Smooth muscle cell of the brain vasculature (primary cell): ENCODE measurements around the gene C10orf62.
"Not testable (repeated sequence)": the region's sequence is repeated elsewhere in the genome, so short reads cannot be mapped to it uniquely, and the experiment has no call there.

Source experiments
- DNase-seq: peaks from one replicate; pipeline ENCODE4 v3.0.0-alpha.2; 2012; ENCODE audit warnings: low read depth, low spot score

Gene C10orf62

GRCh38 chr10:97589479-97589878 lies at the start of gene C10orf62:
C10orf62 (plus strand) TSS chr10:97589721; CDS start chr10:97589898, 177 bp downstream.
- DNase-seq = no peak

GRCh38 chr10:97540669-97541500 lies 48.6 kb upstream of the C10orf62 start:
- no peak for DNase-seq

GRCh38 chr10:97542169-97543024 lies 47.1 kb upstream of the C10orf62 start:
- DNase-seq = peak; percentile 73

- DNase-seq = peak; percentile 84
Observed at GRCh38 chr10:97543025-97543546, 46.4 kb upstream of the C10orf62 start.

GRCh38 chr10:97546456-97547270 lies 42.9 kb upstream of the C10orf62 start:
- no peak for DNase-seq

- DNase-seq = no peak
Observed at GRCh38 chr10:97547271-97547600, 42.3 kb upstream of the C10orf62 start.

GRCh38 chr10:97547962-97548361 lies 41.6 kb upstream of the C10orf62 start:
- no peak for DNase-seq

GRCh38 chr10:97548828-97549455 lies 40.6 kb upstream of the C10orf62 start:
- no peak for DNase-seq

- no peak for DNase-seq
Observed at GRCh38 chr10:97549587-97550322, 39.8 kb upstream of the C10orf62 start.

- no peak for DNase-seq
Observed at GRCh38 chr10:97550336-97551149, 39.0 kb upstream of the C10orf62 start.

- no peak for DNase-seq
Observed at GRCh38 chr10:97551271-97551670, 38.2 kb upstream of the C10orf62 start.

- DNase-seq = no peak
Observed at GRCh38 chr10:97553575-97554031, 35.9 kb upstream of the C10orf62 start.

GRCh38 chr10:97554336-97554735 lies 35.2 kb upstream of the C10orf62 start:
- DNase-seq = not testable (repeated sequence)

GRCh38 chr10:97555541-97555940 lies 34.0 kb upstream of the C10orf62 start:
- not testable (repeated sequence) for DNase-seq

GRCh38 chr10:97560731-97561381 lies 28.7 kb upstream of the C10orf62 start:
- not testable (repeated sequence) for DNase-seq

- DNase-seq = not testable (repeated sequence)
Observed at GRCh38 chr10:97561386-97562077, 28.0 kb upstream of the C10orf62 start.

GRCh38 chr10:97562329-97562728 lies 27.2 kb upstream of the C10orf62 start:
- DNase-seq = not testable (repeated sequence)

- no peak for DNase-seq
Observed at GRCh38 chr10:97563337-97563736, 26.2 kb upstream of the C10orf62 start.
